ENCODE data around the gene PYROXD2.

DNA sequence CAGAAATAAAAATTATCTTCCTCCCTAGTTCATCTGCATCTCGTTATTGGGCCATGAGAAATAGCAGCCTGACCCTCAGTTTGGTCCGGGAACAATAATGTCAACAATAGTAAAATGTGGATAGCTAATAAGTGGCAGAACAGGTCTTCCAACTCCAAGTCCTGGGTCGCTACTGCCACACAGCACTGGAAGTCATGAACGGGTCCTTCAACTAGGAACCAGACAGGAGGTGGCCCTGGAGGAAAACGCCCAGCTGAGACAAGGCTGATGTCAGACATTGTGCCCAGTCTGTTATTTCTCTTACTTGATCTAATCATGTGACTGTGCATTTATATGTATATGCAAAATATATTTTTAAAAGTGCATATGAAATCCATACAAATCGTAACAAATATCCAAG is 51.8 kb downstream of the PYROXD2 start:
- TF ChIP-seq, protein P1, sequence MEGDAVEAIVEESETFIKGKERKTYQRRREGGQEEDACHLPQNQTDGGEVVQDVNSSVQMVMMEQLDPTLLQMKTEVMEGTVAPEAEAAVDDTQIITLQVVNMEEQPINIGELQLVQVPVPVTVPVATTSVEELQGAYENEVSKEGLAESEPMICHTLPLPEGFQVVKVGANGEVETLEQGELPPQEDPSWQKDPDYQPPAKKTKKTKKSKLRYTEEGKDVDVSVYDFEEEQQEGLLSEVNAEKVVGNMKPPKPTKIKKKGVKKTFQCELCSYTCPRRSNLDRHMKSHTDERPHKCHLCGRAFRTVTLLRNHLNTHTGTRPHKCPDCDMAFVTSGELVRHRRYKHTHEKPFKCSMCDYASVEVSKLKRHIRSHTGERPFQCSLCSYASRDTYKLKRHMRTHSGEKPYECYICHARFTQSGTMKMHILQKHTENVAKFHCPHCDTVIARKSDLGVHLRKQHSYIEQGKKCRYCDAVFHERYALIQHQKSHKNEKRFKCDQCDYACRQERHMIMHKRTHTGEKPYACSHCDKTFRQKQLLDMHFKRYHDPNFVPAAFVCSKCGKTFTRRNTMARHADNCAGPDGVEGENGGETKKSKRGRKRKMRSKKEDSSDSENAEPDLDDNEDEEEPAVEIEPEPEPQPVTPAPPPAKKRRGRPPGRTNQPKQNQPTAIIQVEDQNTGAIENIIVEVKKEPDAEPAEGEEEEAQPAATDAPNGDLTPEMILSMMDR (IDR thresholded peaks at IDR 0.05; ENCODE audit: poor library complexity, severe bottlenecking): no peak
- TF ChIP-seq TAF1 (IDR thresholded peaks at IDR 0.05; ENCODE audit: low read depth): no peak

All from neural cell (in vitro differentiated cells).